ENCODE measurements around the gene ANKRD24.

DNA sequence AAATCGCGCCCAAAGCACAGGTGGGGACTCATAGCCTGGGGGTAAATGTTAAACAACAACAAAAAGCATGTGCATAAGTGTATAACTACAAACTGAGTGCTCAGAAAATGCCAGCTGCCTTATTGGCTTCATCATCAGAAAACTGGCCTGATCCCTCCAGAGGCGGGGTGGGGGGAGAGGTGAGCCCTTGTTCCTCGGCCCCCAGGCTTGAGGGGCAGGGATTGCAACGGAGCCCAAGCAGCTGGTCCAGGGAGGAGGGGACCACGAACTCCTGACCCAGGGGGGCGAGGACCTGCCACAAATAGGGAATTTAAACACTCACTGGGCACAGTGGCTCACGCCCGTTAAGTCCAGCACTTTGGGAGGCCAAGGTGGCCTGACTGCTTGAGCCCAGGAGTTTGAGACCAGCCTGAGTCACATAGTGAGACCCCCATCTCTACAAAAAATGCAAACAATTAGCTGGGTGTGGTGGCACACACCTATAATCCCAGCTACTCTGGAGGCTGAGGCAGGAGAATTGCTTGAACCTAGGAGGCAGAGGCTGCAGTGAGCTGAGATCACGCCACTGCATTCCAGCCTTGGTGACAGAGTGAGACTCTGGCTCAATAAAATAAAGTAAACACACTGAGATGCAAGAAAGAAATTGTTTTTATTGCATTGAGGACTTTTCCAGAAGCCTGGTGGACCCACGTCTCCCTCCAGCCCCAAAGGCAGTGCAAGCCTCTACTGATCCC, 8.8 kb upstream of the ANKRD24 start:
- TF ChIP-seq, protein P1, sequence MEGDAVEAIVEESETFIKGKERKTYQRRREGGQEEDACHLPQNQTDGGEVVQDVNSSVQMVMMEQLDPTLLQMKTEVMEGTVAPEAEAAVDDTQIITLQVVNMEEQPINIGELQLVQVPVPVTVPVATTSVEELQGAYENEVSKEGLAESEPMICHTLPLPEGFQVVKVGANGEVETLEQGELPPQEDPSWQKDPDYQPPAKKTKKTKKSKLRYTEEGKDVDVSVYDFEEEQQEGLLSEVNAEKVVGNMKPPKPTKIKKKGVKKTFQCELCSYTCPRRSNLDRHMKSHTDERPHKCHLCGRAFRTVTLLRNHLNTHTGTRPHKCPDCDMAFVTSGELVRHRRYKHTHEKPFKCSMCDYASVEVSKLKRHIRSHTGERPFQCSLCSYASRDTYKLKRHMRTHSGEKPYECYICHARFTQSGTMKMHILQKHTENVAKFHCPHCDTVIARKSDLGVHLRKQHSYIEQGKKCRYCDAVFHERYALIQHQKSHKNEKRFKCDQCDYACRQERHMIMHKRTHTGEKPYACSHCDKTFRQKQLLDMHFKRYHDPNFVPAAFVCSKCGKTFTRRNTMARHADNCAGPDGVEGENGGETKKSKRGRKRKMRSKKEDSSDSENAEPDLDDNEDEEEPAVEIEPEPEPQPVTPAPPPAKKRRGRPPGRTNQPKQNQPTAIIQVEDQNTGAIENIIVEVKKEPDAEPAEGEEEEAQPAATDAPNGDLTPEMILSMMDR (conservative IDR thresholded peaks at IDR 0.05; ENCODE audit: low read length) = no peak
- no peak for TF ChIP-seq EZH2phosphoT487 (IDR thresholded peaks at IDR 0.05; ENCODE audit: borderline replicate concordance)
